Dermis blood vessel endothelial cell (primary cell): ENCODE measurements around the gene LTB4R2. TPM values are rescaled to one million over a fixed set of nuclear protein-coding genes. Genes with fewer than 3 reads are reported as not detected.

Experiments used
- DNase-seq: peaks from one replicate; pipeline ENCODE4 v3.0.0; 2010
- total RNA-seq: library from RNA; depleted of rRNA; stranded (reverse); fragments of >200 nt; gene quantifications from 2 replicates; pipeline ENCODE4 v1.2.3, GENCODE V29; 2014

Gene LTB4R2
- total RNA-seq, 1 donor from 2014 or later = 9.7 TPM

DNA sequence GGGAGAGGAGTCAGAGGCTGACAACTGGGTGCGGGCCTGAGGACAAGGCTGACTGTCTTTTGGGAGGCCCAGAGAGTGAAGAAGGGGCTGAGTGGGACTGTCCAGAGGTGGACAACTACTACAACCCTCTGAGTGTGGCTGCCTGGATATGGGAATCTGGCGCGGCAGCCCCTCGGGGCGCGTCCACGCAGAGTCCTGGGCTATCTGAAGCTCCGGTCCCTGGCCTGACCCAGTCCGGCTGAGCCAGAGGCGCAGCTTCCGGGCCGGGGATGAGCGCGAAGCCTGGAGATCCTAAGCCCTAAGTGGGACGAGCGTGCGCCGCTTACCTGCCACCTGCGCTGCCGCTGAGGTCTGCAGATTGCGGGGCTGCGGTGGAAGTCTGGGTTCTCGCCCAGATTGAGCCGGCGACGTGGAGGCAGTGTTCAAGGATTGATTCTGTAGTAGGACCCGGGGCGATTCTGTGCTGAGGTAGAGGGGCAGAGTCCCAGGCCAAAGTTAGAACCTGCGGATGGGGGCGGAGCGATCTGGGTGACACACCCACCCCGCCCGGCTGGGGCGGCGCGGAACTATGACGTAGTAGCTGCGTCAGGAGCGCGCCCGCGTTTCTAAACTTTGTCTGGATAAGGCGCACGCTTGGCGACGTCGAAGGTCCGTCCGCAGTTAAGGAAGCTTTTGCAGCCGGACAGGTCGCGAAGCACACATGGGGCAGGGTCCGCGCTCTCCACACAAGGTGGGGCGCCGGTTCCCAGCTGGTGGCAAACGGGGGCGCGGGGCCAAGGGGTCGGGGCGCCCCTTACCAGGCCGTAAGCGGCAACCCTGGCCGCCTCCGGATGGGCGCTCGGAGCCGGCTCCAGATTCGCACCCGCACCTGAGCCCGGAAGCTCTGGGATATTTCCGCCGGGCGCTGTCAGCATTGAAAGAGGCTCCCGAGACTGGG lies 10.4 kb upstream of the LTB4R2 start, which contains the start of the genes DHRS1 and NOP9:
TSS of gene DHRS1 (minus strand) at position 526 of the 937 bp plus-strand sequence. CDS start 674 bp downstream, outside the sequence.
TSS of gene NOP9 (plus strand) at position 596 of the 937 bp plus-strand sequence. CDS start at position 701, 105 bp downstream.
- peak; percentile 95 for DNase-seq

DNA sequence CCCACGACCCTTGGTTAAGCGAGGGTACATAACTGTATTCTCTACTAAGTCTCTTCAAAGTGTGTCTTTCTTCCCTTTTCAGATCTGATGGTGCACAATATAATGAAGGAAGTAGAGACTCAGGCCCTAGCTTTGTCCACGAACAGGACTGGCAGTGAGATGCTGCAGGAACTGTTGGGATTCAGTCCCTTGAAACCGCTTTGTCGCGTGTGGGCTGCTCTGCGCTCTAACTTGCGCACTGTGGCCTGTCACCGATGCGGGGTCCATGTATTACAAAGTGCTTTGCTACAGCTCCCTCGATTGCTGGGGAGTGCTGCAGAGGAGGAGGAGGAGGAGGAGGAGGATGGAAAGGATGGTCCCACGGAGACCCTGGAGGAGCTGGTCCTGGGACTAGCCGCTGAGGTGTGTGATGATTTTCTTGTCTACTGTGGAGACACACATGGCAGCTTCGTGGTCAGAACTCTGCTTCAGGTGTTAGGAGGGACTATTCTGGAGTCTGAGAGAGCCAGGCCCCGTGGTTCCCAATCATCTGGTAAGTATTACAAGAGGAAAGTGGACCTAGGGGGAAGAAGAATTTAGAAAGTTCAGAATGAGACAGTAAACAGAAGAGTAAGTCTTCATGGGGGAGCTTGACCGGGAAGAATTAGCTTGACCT lies 9.5 kb upstream of the LTB4R2 start:
- DNase-seq = no peak

DNA sequence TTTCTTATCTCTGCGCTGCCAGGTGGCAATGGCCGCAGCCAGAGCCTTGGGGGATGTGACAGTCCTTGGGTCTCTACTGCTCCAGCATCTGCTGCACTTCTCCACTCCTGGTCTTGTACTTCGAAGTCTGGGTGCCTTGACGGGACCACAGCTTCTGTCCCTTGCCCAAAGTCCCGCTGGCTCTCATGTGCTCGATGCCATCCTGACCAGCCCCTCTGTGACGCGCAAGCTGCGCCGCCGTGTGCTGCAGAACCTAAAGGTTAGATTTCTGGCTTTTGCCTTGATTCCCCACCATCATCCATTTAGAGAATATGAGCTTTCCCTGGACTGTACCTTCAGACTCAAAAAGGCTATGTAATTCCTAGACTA lies 5.9 kb upstream of the LTB4R2 start:
- no peak for DNase-seq

DNA sequence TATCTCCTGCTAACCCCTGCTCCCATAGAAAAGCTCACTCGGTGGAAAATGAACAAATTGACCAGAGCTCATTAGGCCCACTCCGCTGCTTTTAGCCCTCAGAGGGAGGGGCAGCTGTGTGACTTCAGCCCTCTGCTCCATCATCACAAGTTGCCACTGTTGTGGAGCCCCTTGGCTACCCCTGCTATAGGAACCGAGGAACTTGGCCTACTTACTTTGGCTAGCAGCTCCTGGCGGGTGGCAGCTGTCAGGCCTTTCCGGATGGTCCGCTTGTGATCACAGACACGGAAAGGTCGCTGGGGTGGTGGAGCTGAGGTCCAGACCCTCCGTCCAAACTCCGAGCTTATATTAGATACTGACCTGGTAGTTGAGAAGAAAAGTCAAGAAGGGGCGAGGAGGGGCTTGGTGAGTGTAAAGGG lies 2.8 kb upstream of the LTB4R2 start:
- no peak for DNase-seq

DNA sequence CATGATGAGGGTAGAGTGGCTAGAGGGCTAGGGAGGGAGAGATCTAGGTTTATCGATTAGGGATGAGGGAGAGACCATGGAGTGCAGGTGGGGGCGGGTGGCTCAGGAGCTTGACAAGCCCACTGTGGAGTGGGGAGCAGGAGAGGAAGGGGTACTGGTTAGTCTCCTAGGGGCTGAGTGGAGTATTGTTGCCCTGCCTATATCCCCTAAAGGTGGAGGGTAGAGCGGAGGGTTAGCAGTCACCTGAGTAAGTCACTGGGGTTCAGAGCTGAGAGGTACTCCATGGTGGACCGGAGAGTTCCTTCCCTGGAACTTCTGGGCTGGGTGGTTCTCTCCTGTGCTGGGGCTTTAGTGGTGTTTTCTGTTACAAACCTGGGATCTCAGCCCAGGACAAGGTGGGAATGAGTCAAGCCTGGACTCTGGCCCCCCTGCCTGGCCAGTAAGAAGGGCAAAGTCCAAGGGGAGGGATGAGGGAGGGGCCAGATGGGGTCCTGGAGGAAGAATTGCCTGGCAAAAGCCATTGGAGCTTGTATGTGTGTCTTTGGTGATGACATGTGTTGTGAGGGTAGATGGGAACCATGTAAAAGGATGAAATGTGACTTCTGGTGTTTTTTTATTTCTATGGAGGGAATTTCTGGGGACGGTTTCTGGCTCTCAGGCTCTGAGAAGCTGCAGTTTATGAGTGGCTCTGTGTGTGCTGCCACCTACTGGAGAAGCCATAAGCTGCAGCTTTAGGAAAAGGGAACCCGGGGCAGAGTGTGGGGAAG lies 2.2 kb upstream of the LTB4R2 start, which contains the start of gene CIDEB:
TSS of gene CIDEB (minus strand) at position 403 of the 767 bp plus-strand sequence. CDS start at position 284, 119 bp downstream.
- DNase-seq = peak; percentile 79

DNA sequence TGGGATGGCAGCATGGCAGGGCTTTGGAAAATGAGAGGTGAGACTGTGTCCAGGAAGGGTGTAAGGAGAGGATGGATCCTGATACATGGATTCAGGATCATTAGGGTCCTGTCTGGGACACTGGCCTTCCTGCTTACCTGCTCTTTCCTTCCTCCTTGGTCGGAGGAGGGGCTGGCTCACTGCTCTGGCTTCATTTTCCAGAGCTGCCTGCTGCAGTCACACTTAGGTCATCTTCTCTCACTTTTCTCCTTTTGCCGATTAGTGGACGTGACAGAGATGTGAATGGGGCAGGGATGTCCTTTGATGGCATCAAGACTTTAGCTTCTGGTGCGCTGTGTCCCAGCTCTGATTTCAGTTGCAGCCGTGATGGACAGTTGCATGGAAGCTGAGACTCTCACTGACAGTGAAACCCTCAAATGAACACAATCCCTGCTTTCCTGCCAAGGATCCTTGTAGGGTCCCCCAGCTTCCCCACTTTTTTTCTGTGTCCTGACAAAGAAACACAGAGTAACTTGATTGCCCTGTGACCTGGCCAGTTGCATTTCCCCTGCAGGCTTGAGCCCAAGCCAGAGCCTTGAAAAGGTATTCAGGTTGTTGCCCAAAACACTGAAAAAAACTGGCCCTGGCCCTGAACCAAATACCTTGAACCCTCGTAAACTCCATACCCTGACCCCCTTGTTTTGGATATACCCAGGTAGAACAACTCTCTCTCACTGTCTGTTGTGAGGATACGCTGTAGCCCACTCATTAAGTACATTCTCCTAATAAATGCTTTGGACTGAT lies 1.4 kb upstream of the LTB4R2 start:
- DNase-seq = no peak

DNA sequence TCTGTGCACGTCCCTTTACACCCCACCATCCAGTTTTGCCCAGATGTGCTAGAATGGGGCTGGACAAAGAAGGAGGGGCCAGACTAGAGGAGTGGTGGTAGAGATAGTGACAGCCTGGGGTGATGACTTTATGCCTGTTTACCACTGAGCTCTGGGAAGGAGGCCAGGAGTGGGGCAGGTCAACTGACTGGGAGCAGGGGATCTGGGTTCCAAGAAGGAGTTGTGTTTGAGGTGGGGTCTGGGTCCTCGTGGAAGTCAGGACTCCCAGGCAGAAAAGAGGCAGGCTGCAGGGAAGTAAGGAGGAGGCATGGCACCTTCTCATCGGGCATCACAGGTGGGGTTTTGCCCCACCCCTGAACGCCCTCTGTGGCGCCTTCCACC lies 315 bp downstream of the LTB4R2 start:
- DNase-seq = no peak

DNA sequence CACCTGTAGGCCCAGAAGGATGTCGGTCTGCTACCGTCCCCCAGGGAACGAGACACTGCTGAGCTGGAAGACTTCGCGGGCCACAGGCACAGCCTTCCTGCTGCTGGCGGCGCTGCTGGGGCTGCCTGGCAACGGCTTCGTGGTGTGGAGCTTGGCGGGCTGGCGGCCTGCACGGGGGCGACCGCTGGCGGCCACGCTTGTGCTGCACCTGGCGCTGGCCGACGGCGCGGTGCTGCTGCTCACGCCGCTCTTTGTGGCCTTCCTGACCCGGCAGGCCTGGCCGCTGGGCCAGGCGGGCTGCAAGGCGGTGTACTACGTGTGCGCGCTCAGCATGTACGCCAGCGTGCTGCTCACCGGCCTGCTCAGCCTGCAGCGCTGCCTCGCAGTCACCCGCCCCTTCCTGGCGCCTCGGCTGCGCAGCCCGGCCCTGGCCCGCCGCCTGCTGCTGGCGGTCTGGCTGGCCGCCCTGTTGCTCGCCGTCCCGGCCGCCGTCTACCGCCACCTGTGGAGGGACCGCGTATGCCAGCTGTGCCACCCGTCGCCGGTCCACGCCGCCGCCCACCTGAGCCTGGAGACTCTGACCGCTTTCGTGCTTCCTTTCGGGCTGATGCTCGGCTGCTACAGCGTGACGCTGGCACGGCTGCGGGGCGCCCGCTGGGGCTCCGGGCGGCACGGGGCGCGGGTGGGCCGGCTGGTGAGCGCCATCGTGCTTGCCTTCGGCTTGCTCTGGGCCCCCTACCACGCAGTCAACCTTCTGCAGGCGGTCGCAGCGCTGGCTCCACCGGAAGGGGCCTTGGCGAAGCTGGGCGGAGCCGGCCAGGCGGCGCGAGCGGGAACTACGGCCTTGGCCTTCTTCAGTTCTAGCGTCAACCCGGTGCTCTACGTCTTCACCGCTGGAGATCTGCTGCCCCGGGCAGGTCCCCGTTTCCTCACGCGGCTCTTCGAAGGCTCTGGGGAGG lies 985 bp downstream of the LTB4R2 start, which contains the start of gene LTB4R:
TSS of gene LTB4R (plus strand) at position 857 of the 959 bp plus-strand sequence. CDS start 4,150 bp downstream, outside the sequence.
- DNase-seq = peak; percentile 86

DNA sequence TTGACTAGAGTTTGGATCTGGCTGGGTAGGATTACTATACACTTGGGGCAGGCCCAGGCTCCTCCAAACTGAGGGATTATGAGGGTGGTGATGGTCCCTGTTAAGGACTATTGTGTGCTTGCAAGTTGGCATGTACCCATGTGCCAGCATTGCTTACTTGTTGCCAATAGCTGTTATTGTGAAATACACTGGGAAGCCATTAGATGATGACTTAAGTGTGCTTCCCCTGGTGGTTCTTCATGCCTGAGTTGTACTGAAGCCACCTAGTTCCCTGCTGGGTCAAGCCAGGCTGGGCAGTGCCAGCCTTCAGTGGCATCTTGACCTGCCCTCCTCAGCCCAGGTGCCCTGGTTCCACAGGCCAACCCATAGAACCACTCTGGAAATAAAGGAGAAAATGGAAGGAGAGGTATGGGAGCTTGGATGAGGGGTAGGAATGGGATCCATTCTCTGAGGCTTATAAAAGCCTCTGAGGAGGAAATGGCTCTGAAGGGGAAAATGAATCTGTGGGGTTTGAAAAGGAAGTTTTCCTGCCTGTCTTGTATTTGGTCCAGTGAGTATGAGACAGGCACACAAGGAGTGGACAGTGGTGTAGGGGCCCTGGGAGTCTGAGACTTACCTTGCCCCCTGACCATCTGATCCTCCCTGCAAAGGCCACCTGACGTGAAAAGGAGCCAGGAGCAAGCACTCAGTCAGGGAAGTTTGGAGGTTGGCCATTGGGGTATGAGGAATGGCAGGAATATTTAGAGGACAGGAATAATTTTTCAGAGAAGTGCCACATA lies 2.1 kb downstream of the LTB4R2 start:
- no peak for DNase-seq

DNA sequence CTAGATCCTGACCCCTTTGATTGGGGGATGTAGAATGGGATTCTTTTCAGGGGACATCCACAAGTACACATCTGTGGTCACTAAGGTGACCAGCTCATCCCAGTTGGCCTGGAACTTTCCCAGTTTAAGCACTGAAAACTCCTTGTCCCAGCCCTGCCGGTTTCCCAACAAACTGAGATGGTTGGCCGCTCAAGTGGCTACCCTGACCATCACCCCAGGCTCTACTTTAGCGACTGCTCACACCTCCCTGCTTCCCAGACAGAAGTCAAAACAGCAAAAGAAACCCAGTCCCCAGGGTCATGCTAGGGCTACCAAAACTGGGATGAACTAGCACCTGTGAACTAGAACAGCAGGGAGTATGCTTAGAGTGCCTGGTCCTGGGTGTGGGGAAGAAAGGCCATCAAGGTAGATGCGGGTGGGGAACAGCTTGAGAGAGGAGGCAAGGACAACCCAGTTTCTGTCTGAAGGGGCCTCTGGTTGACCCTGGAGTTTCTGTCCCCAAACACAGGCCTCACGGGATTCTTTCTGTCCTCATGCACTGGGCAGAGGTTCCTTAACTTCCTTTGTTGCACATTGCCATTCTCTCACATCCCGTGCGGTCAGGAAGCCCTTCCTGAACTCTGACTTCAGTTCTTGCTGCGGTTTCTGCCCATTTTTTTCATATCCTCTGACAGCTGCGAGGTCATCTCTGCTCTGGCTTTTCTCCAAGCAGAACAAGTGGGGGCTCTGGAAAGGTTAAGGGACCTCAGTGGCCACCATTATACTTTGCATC lies 3.0 kb downstream of the LTB4R2 start:
- DNase-seq = peak; percentile 85

DNA sequence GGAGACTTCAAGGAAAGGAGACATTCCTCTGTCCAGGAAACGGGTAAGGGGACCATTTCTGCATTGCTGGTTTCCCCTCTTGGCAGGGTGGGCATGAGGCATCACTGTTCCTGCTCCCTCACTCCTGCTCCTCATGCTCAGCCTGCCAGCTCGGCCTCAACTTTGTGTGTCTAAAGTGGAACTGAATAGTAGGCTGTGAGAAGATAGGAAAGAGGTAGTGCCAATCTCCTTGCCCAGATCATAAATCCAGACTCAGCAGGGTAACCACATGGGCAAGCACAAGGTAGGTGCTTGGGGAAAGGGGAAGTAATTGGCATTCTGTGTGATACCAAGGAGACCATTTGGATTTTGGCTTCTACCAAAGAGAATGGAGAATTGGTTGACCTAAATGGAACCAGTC lies 4.0 kb downstream of the LTB4R2 start:
- no peak for DNase-seq

DNA sequence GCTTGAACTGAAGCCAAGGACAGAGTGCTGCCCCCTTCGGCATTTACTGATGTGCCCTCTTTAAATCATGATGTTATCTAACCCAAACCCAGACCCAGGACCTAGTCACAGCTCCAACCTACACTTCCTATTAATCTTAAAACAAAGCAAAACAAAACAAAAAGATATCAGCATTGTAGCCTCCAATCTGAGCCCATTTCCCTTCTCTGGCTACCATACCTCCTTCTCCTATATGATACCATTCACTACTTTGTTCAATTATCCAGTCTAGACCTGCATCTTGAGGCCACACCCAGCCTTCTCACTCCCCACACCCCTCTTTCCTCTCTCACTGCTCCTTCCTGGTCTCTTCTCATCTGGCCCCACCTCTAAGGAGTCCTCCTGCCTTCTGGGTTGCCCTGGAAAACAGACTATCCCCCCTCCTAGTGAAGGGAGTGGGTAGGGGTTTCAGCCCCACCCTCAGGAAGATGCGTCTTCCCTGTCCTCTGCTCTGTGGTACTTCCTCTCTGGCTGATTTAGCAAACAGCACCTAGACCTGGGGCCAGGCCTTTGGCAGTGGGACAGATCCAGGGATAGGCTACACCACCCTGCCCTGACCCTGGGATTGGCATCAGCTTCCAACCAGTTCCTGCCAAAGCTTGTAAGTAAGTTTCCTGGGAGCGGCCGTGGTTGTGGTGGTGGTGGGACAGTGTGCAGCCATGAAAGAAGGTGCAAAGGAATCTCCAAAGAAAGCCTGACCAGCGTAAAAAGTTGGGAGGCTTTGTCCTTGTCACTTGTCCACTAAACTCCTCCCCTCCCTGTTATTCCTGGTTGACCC lies 4.6 kb downstream of the LTB4R2 start:
- DNase-seq = no peak

DNA sequence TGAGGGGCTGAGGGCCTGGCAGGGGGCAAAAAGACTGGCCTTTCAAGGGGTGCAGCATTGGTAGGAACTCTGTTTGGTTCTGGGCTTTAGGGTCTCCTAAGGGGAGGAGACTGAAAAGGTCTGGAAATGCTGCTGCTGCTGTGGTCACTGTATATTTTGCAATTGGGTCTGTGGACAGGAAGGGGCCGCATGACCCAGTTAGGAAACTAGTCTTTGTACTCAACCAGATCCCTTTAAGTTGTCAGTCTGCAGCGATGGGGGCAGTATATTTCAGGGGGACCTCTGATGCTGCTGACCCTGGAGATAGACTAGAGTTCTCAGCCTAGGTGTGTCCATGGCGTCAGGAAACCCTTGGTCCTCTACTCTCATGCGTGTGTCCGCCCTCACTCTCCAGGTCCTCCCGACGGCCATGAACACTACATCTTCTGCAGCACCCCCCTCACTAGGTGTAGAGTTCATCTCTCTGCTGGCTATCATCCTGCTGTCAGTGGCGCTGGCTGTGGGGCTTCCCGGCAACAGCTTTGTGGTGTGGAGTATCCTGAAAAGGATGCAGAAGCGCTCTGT lies 5.4 kb downstream of the LTB4R2 start:
- DNase-seq = no peak

DNA sequence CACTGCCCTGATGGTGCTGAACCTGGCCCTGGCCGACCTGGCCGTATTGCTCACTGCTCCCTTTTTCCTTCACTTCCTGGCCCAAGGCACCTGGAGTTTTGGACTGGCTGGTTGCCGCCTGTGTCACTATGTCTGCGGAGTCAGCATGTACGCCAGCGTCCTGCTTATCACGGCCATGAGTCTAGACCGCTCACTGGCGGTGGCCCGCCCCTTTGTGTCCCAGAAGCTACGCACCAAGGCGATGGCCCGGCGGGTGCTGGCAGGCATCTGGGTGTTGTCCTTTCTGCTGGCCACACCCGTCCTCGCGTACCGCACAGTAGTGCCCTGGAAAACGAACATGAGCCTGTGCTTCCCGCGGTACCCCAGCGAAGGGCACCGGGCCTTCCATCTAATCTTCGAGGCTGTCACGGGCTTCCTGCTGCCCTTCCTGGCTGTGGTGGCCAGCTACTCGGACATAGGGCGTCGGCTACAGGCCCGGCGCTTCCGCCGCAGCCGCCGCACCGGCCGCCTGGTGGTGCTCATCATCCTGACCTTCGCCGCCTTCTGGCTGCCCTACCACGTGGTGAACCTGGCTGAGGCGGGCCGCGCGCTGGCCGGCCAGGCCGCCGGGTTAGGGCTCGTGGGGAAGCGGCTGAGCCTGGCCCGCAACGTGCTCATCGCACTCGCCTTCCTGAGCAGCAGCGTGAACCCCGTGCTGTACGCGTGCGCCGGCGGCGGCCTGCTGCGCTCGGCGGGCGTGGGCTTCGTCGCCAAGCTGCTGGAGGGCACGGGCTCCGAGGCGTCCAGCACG lies 6.1 kb downstream of the LTB4R2 start:
- peak; percentile 68 for DNase-seq

DNA sequence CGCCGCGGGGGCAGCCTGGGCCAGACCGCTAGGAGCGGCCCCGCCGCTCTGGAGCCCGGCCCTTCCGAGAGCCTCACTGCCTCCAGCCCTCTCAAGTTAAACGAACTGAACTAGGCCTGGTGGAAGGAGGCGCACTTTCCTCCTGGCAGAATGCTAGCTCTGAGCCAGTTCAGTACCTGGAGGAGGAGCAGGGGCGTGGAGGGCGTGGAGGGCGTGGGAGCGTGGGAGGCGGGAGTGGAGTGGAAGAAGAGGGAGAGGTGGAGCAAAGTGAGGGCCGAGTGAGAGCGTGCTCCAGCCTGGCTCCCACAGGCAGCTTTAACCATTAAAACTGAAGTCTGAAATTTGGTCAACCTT lies 6.6 kb downstream of the LTB4R2 start:
- no peak for DNase-seq

DNA sequence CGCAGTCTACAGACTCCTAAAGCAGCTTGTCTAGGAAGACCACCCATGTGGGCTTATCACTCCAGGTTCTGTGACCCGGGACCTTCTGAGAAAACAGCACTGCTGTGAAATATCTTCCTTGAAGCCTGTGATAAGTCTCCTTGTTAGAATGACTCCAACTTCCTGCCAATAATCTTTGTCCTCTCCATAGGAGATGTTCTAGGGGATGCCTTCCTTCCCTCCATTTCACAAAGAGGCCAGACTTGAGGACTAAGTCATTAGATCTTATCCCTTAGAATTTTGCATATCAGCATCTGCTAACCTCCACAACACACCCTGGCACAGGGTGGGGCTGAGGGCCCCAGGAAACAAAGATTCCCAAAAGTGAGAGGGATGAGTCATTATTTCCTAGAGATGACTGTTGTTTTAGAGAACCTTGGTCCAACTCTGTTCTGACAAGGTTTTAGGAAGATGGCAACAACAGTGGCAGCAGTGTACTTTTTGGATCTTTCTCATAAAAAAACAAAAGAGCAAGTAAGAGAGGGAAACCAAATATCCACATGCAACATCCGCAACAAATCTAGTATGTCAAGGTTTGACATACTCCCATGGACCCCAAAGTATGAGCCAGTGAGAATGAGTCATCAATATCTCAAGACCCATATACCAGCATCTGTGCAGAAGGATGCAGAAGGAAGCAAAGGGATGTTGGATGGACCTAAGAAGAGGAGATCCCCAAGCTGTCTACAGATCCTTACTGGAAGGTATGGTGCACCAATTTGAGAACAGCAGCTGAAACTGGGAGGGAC lies 7.4 kb downstream of the LTB4R2 start:
- no peak for DNase-seq
